Esophagus muscularis mucosa (tissue), 4 donors: ENCODE data around the gene PLD5. TPM values are rescaled to one million over a fixed set of nuclear protein-coding genes. Genes with fewer than 3 reads are reported as not detected.
"Not testable (repeated sequence)": the region's sequence is repeated elsewhere in the genome, so short reads cannot be mapped to it uniquely, and the experiment has no call there.

Experiments
- DNase-seq: peaks from one replicate; pipeline ENCODE4 v3.0.0-alpha.2; 2017; ENCODE audit errors: extremely low spot score
- H3K27ac ChIP-seq, 4 donors: fragments of 200-600 bp; sonication (generic); replicated peaks in 1 of 4; 1 replicate in 3 of 4; 2 replicates in 1 of 4; pipeline ENCODE4 v1.5.1; 2016 to 2019; ENCODE audit warnings: mild to moderate bottlenecking in 1 of 4
- H3K27me3 ChIP-seq, 4 donors: fragments of 200-600 bp; sonication (generic); one replicate each; pipeline versions ENCODE4 v1.5.1 to v1.6.0; 2016 to 2019
- H3K36me3 ChIP-seq, 4 donors: fragments of 200-600 bp; sonication (generic); one replicate each; pipeline ENCODE4 v1.5.1; 2016 to 2019
- H3K4me1 ChIP-seq, 4 donors: fragments of 200-600 bp; sonication (generic); one replicate each; pipeline ENCODE4 v1.5.1; 2016 to 2019
- H3K4me3 ChIP-seq, 4 donors: fragments of 200-600 bp; sonication (generic); 1 replicate in 2 of 4; 2 replicates in 2 of 4; pipeline ENCODE4 v1.5.1; 2016 to 2019; ENCODE audit warnings: mild to moderate bottlenecking in 4 of 4, moderate library complexity in 1 of 4
- H3K9me3 ChIP-seq, 4 donors: fragments of 200-600 bp; sonication (generic); 1 replicate in 3 of 4; 2 replicates in 1 of 4; pipeline ENCODE4 v1.5.1; 2016 to 2019
- CTCF ChIP-seq, 3 experiments: fragments of 200-600 bp in 2 of 3; fragments of 450-650 bp in 1 of 3; sonication (generic) in 2 of 3; IDR thresholded peaks; one replicate each; pipeline ENCODE4 v1.5.1; 2017 to 2019; ENCODE audit warnings: antibody characterized with exemption in 3 of 3, mild to moderate bottlenecking in 2 of 3, moderate library complexity in 1 of 3
- EP300 ChIP-seq: sonication (generic); formaldehyde crosslinking; IDR thresholded peaks from one replicate; pipeline ENCODE4 v1.6.1; 2017; ENCODE audit warnings: antibody characterized with exemption
- POLR2A ChIP-seq: fragments of 450-650 bp; IDR thresholded peaks from one replicate; pipeline ENCODE4 v1.6.1; 2017; ENCODE audit warnings: antibody characterized with exemption, moderate library complexity, mild to moderate bottlenecking, low read depth
- POLR2AphosphoS5 ChIP-seq, 2 donors: sonication (generic); formaldehyde crosslinking; IDR thresholded peaks; one replicate each; pipeline ENCODE4 v1.6.1; 2017; ENCODE audit warnings: antibody characterized with exemption in 2 of 2
- WGBS: methylation state at CpG from one replicate; pipeline ENCODE4 v1.1.5; 2018; 5-methylcytosine and 5-hydroxymethylcytosine counted together
- intact Hi-C: fragments of 100-400 bp; cut with DNase I; formaldehyde crosslinking; loops from one replicate; pipeline ENCODE4 v1.15.1; 2023
- total RNA-seq, 4 donors: library from RNA; depleted of rRNA; stranded (reverse); fragments of >200 nt; gene quantifications; one replicate each; pipeline versions ENCODE4 v1.1.0 to v1.2.1, GENCODE V29; 2016

The PLD5 gene
- total RNA-seq, 4 donors from 2014 or later = 0.33 to 1.7 (median 0.50) TPM

- no peak for DNase-seq
- Histone ChIP-seq H3K36me3 (no peaks in the 10 kb centered on the region), H3K4me1 (no peaks in the 10 kb centered on the region), H3K27ac (no peak overlapping the region), H3K4me3 (no peak overlapping the region), H3K27me3 (no peaks in the 10 kb centered on the region), H3K9me3 (no peaks in the 10 kb centered on the region)
- TF ChIP-seq EP300 (no peak), POLR2AphosphoS5 (IDR thresholded peaks at IDR 0.05) (no peak), POLR2A (no peak), CTCF (IDR thresholded peaks at IDR 0.05) (no peak)
- intact Hi-C loops = no loop called here
- WGBS = 64% methylated on average over 1 of the region's 1 CpG
Measured at GRCh38 chr1:242349636-242350035, 174.9 kb downstream of the PLD5 start.

GRCh38 chr1:242330865-242331264, 193.6 kb downstream of the PLD5 start:
- DNase-seq, H3K4me3 ChIP-seq, H3K4me1 ChIP-seq, H3K27ac ChIP-seq, H3K36me3 ChIP-seq, H3K9me3 ChIP-seq, intact Hi-C loops, H3K27me3 ChIP-seq: not testable (repeated sequence)
- WGBS = 65% methylated on average over 5 of the region's 5 CpGs

- H3K36me3 ChIP-seq, H3K27me3 ChIP-seq, H3K4me1 ChIP-seq, DNase-seq, H3K27ac ChIP-seq, intact Hi-C loops, H3K9me3 ChIP-seq, H3K4me3 ChIP-seq: not testable (repeated sequence)
Measured at GRCh38 chr1:242327381-242327780, 197.1 kb downstream of the PLD5 start.

- WGBS = 60% methylated on average over 7 of the region's 7 CpGs
- intact Hi-C loops = not testable (repeated sequence)
Measured at GRCh38 chr1:242321981-242322380, 202.5 kb downstream of the PLD5 start.

GRCh38 chr1:242318140-242318539, 206.4 kb downstream of the PLD5 start:
- no peak overlapping the region for H3K4me3 ChIP-seq
- H3K36me3 ChIP-seq = no peaks in the 10 kb centered on the region
- WGBS = 79% methylated on average over 10 of the region's 10 CpGs
- TF ChIP-seq CTCF (IDR thresholded peaks at IDR 0.05) = no peak
- no peak for TF ChIP-seq POLR2AphosphoS5 (IDR thresholded peaks at IDR 0.05)
- no peak for TF ChIP-seq POLR2A
- no peak for TF ChIP-seq EP300
- H3K9me3 ChIP-seq = no peaks in the 10 kb centered on the region
- intact Hi-C loops = no loop called here
- no peaks in the 10 kb centered on the region for H3K27me3 ChIP-seq
- no peak for DNase-seq
- H3K27ac ChIP-seq = no peak overlapping the region
- H3K4me1 ChIP-seq = no peaks in the 10 kb centered on the region

More at GRCh38 chr1:242321981-242322380, 202.5 kb downstream of the PLD5 start:
- H3K36me3 ChIP-seq, H3K4me1 ChIP-seq, H3K9me3 ChIP-seq, H3K27me3 ChIP-seq, H3K4me3 ChIP-seq, DNase-seq, H3K27ac ChIP-seq: not testable (repeated sequence)

- H3K27me3 ChIP-seq, H3K4me3 ChIP-seq, DNase-seq, H3K9me3 ChIP-seq, H3K4me1 ChIP-seq, H3K27ac ChIP-seq, intact Hi-C loops, H3K36me3 ChIP-seq: not testable (repeated sequence)
- WGBS = 50% methylated on average over 1 of the region's 1 CpG
Measured at GRCh38 chr1:242314865-242315264, 209.6 kb downstream of the PLD5 start.

GRCh38 chr1:242314085-242314649, 210.3 kb downstream of the PLD5 start:
- H3K4me3 ChIP-seq, H3K27me3 ChIP-seq, H3K27ac ChIP-seq, H3K9me3 ChIP-seq, DNase-seq, H3K4me1 ChIP-seq, H3K36me3 ChIP-seq, intact Hi-C loops: not testable (repeated sequence)
- WGBS = 63% methylated on average over 3 of the region's 3 CpGs

GRCh38 chr1:242308681-242309080, 215.8 kb downstream of the PLD5 start:
- H3K27ac ChIP-seq, intact Hi-C loops, DNase-seq, H3K9me3 ChIP-seq, H3K4me3 ChIP-seq, H3K4me1 ChIP-seq, H3K27me3 ChIP-seq, H3K36me3 ChIP-seq: not testable (repeated sequence)
- WGBS = 62% methylated on average over 7 of the region's 7 CpGs

GRCh38 chr1:242293781-242294180, 230.7 kb downstream of the PLD5 start:
- intact Hi-C loops, H3K36me3 ChIP-seq, DNase-seq, H3K9me3 ChIP-seq, H3K4me3 ChIP-seq, H3K4me1 ChIP-seq, H3K27me3 ChIP-seq, H3K27ac ChIP-seq: not testable (repeated sequence)
- WGBS = 96% methylated on average over 1 of the region's 1 CpG

GRCh38 chr1:242288067-242288466, 236.4 kb downstream of the PLD5 start:
- H3K4me1 ChIP-seq, H3K27ac ChIP-seq, H3K9me3 ChIP-seq, DNase-seq, H3K27me3 ChIP-seq, intact Hi-C loops, H3K4me3 ChIP-seq, H3K36me3 ChIP-seq: not testable (repeated sequence)
- 84% methylated on average over 3 of the region's 3 CpGs for WGBS
